AG04450 (cell line): ENCODE results near the gene TRDN. TPM values are rescaled to one million over a fixed set of nuclear protein-coding genes. Genes with fewer than 3 reads are reported as not detected.
A peak's percentile ranks its signal among the peaks of the same experiment; 100 is the strongest.

Experiments used
- CTCF ChIA-PET: fragments of 300-600, 350-600 bp; formaldehyde crosslinking; extraction: SDS; loops from one replicate; lab custom pipeline; 2022; ENCODE audit warnings: antibody characterized with exemption, inconsistent platforms; lab: Charles Lee
- POLR2A ChIA-PET: fragments of 350-600 bp; formaldehyde crosslinking; extraction: SDS; loops from one replicate; lab custom pipeline; 2021; ENCODE audit warnings: antibody characterized with exemption, inconsistent platforms; lab: Yijun Ruan, JAX
- DNase-seq: peaks from one replicate; pipeline ENCODE4 v3.0.0-alpha.2; 2011; ENCODE audit warnings: low read depth, low spot score
- H3K27ac ChIP-seq: one replicate; pipeline ENCODE4 v1.5.1; 2012; ENCODE audit warnings: low read depth, low read length, control low read depth
- H3K27me3 ChIP-seq: one replicate; pipeline ENCODE4 v1.6.0; 2012; ENCODE audit warnings: low read length; ENCODE audit not compliant: control insufficient read depth, insufficient read depth
- H3K4me3 ChIP-seq: 2 replicates; pipeline ENCODE4 v1.5.1; 2011; ENCODE audit warnings: mild to moderate bottlenecking, low read depth, low read length, control low read depth
- H3K9me3 ChIP-seq: 2 replicates; pipeline ENCODE4 v1.5.1; 2012; ENCODE audit warnings: low read length; ENCODE audit not compliant: control insufficient read depth, insufficient read depth
- CTCF ChIP-seq: IDR thresholded peaks from 2 replicates; pipeline ENCODE4 v1.5.1; 2011; ENCODE audit warnings: low read depth, low read length, control low read depth, inconsistent platforms
- polyA plus RNA-seq: library from polyadenylated mRNA; depleted of rRNA; stranded (reverse); fragments of >200 nt; gene quantifications from 2 replicates; pipeline ENCODE4 v1.2.3, GENCODE V29; 2011

The TRDN gene
- polyA plus RNA-seq, 1 experiment, result not detected

- POLR2A ChIA-PET, result no interaction called here
- CTCF ChIA-PET, result no interaction called here
- Histone ChIP-seq H3K27me3 (no peaks in the 10 kb centered on the region), H3K4me3 (no peak overlapping the region), H3K27ac (no peak overlapping the region), H3K9me3 (no peaks in the 10 kb centered on the region)
- no peak for TF ChIP-seq CTCF
- no peak for DNase-seq
Observed at GRCh38 chr6:123420512-123420911, 216.2 kb downstream of the TRDN start.

GRCh38 chr6:123418071-123418470 is 218.7 kb downstream of the TRDN start:
- no peak for DNase-seq
- no peak overlapping the region for H3K27ac ChIP-seq
- no peaks in the 10 kb centered on the region for H3K27me3 ChIP-seq
- POLR2A ChIA-PET, result no interaction called here
- no peaks in the 10 kb centered on the region for H3K9me3 ChIP-seq
- H3K4me3 ChIP-seq, result no peak overlapping the region
- TF ChIP-seq CTCF, result no peak
- CTCF ChIA-PET, result interaction anchor here (1.0 to 1.2 kb wide), 2 partner anchors 16 to 297 kb away, joined by 3 read pairs; no protein-coding TSS in a partner anchor

GRCh38 chr6:123417535-123417934 is 219.2 kb downstream of the TRDN start:
- H3K9me3 ChIP-seq, result no peaks in the 10 kb centered on the region
- H3K27me3 ChIP-seq, result no peaks in the 10 kb centered on the region
- CTCF ChIA-PET, result interaction anchor here (1.0 kb wide), 1 partner anchor 15 kb away, joined by 3 read pairs; no protein-coding TSS in a partner anchor
- no peak for DNase-seq
- TF ChIP-seq CTCF, result no peak
- H3K4me3 ChIP-seq, result no peak overlapping the region
- no peak overlapping the region for H3K27ac ChIP-seq
- POLR2A ChIA-PET, result no interaction called here

DNA sequence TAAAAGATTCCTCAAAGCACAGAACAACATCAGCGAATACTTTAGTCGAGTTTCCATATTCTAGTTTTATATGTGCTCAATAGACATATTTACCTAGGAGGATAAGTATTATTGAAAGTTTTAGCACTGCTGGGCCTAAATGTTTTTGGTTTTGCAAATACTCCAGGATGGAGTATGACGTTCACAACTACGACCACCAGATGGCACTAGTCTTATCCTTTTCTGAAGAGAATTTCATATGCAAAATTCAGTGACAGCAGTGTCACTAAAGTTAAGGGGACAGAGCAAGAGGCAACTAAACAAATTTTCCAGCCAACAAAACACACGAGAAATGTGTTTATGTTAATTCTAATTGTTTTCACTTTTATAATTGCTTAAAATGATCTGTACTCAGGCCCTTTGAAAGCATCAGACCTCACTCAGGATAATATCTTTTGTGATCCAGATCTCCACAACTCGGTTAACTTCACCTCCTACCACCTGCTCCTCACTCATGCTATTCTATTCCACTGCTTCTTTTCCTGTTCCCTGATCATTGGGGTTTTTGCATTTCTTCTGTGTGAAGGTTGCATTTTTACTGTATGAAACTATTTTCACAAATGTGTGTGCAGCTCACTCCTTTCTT is 220.8 kb downstream of the TRDN start:
- Histone ChIP-seq H3K27me3 (no peaks in the 10 kb centered on the region), H3K4me3 (no peak overlapping the region), H3K27ac (no peak overlapping the region), H3K9me3 (no peaks in the 10 kb centered on the region)
- peak; percentile 3 for DNase-seq
- ChIA-PET POLR2A (no interaction called here), CTCF (interaction anchor here (1.0 to 1.4 kb wide), 3 partner anchors 10 to 349 kb away, joined by 3 to 10 read pairs (median 4); no protein-coding TSS in a partner anchor)
- TF ChIP-seq CTCF, result peak; percentile 64

GRCh38 chr6:123404975-123405374 is 231.8 kb downstream of the TRDN start:
- Histone ChIP-seq H3K9me3 (0 out of 2 replicates have a peak, but pooled peaks cover 3% of the 10 kb centered on the region), H3K27ac (no peak overlapping the region), H3K27me3 (no peaks in the 10 kb centered on the region), H3K4me3 (no peak overlapping the region)
- no peak for DNase-seq
- POLR2A ChIA-PET, result no interaction called here
- TF ChIP-seq CTCF, result no peak
- CTCF ChIA-PET, result no interaction called here
